Retinal pigment epithelial cell (primary cell): Measurements from ENCODE around the gene DNPH1.

Experiments
- DNase-seq: peaks from one replicate; pipeline ENCODE4 v3.0.0-alpha.2; 2010; ENCODE audit warnings: low read depth
- H3K4me3 ChIP-seq: 2 replicates; pipeline ENCODE4 v1.5.1; 2011; ENCODE audit warnings: mild to moderate bottlenecking, low read length, control low read depth, moderate library complexity
- CTCF ChIP-seq: conservative IDR thresholded peaks from 2 replicates; pipeline ENCODE4 v1.5.1; 2011; ENCODE audit warnings: low read depth, low read length, control low read depth, inconsistent platforms

The DNPH1 gene

GRCh38 chr6:43257367-43258145, 28.3 kb upstream of the DNPH1 start:
- H3K4me3 ChIP-seq, result no peak overlapping the region
- DNase-seq, result no peak
- TF ChIP-seq CTCF, result no peak

- TF ChIP-seq CTCF, result no peak
- no peak overlapping the region for H3K4me3 ChIP-seq
- no peak for DNase-seq
Observed at GRCh38 chr6:43256670-43257366, 27.5 kb upstream of the DNPH1 start.

GRCh38 chr6:43255408-43256054, 26.2 kb upstream of the DNPH1 start:
- no peak for DNase-seq
- no peak for TF ChIP-seq CTCF
- no peak overlapping the region for H3K4me3 ChIP-seq

- no peak for TF ChIP-seq CTCF
- DNase-seq, result no peak
- H3K4me3 ChIP-seq, result no peak overlapping the region
Observed at GRCh38 chr6:43254846-43255245, 25.6 kb upstream of the DNPH1 start.

- H3K4me3 ChIP-seq, result no peak overlapping the region
- TF ChIP-seq CTCF, result no peak
- no peak for DNase-seq
Observed at GRCh38 chr6:43254138-43254817, 25.0 kb upstream of the DNPH1 start.

- no peak for DNase-seq
- no peak for TF ChIP-seq CTCF
- no peak overlapping the region for H3K4me3 ChIP-seq
Observed at GRCh38 chr6:43253401-43253800, 24.1 kb upstream of the DNPH1 start.
